Measurements from ENCODE around the gene NPIPA3.
"Not testable (repeated sequence)": the region's sequence is repeated elsewhere in the genome, so short reads cannot be mapped to it uniquely, and the experiment has no call there.

Gene NPIPA3

GRCh38 chr16:14703156-14704011 is at the start of gene NPIPA3:
NPIPA3 (plus strand) TSS chr16:14703411; CDS start chr16:14708944, 5,533 bp downstream.
- DNase-seq (ENCODE audit: low read depth), result not testable (repeated sequence)

- DNase-seq (ENCODE audit: low read depth), result no peak
These were observed 45.1 kb upstream of the NPIPA3 start for GRCh38 chr16:14658063-14658462.

GRCh38 chr16:14667347-14668266 is 35.6 kb upstream of the NPIPA3 start:
- DNase-seq (ENCODE audit: low read depth), result no peak

GRCh38 chr16:14668556-14669223 is 34.5 kb upstream of the NPIPA3 start:
- DNase-seq (ENCODE audit: low read depth), result no peak

GRCh38 chr16:14669776-14670175 is 33.4 kb upstream of the NPIPA3 start:
- no peak for DNase-seq (ENCODE audit: low read depth)

- DNase-seq (ENCODE audit: low read depth), result no peak
These were observed 30.7 kb upstream of the NPIPA3 start for GRCh38 chr16:14672403-14672971.

- no peak for DNase-seq (ENCODE audit: low read depth)
These were observed 26.6 kb upstream of the NPIPA3 start for GRCh38 chr16:14676633-14677032.

- DNase-seq (ENCODE audit: low read depth), result no peak
These were observed 25.6 kb upstream of the NPIPA3 start for GRCh38 chr16:14677627-14678026.

GRCh38 chr16:14678748-14679497 is 24.3 kb upstream of the NPIPA3 start:
- no peak for DNase-seq (ENCODE audit: low read depth)

GRCh38 chr16:14680396-14680795 is 22.8 kb upstream of the NPIPA3 start:
- DNase-seq (ENCODE audit: low read depth), result not testable (repeated sequence)

- no peak for DNase-seq (ENCODE audit: low read depth)
These were observed 22.1 kb upstream of the NPIPA3 start for GRCh38 chr16:14681115-14681514.

GRCh38 chr16:14682121-14682520 is 21.1 kb upstream of the NPIPA3 start:
- no peak for DNase-seq (ENCODE audit: low read depth)

- not testable (repeated sequence) for DNase-seq (ENCODE audit: low read depth)
These were observed 17.1 kb upstream of the NPIPA3 start for GRCh38 chr16:14685870-14686793.

GRCh38 chr16:14694129-14694528 is 9.1 kb upstream of the NPIPA3 start, which contains the start of gene PLA2G10:
PLA2G10 (minus strand) TSS chr16:14694308; CDS start chr16:14694229, 79 bp downstream.
- DNase-seq (ENCODE audit: low read depth), result not testable (repeated sequence)

GRCh38 chr16:14701859-14702258 is 1.4 kb upstream of the NPIPA3 start:
- DNase-seq (ENCODE audit: low read depth), result not testable (repeated sequence)

GRCh38 chr16:14702672-14703071 is 539 bp upstream of the NPIPA3 start:
- not testable (repeated sequence) for DNase-seq (ENCODE audit: low read depth)

GRCh38 chr16:14733233-14733632 is 30.0 kb downstream of the NPIPA3 start:
- DNase-seq (ENCODE audit: low read depth), result not testable (repeated sequence)

GRCh38 chr16:14740832-14741385 is 37.7 kb downstream of the NPIPA3 start:
- not testable (repeated sequence) for DNase-seq (ENCODE audit: low read depth)

GRCh38 chr16:14741794-14742193 is 38.6 kb downstream of the NPIPA3 start:
- DNase-seq (ENCODE audit: low read depth), result not testable (repeated sequence)
